Measurements from ENCODE around the gene BBC3. TPM values are rescaled to one million over a fixed set of nuclear protein-coding genes. Genes with fewer than 3 reads are reported as not detected.

The BBC3 gene
- total and polyA plus RNA-seq, 4 experiments from 2014 or later: 3.7 to 32.2 (median 20.0) TPM

- Histone ChIP-seq H3K27ac (ENCODE audit: low read depth, low read length) (no peak overlapping the region), H3K4me3 (ENCODE audit: low read length in 2 of 2) (no peak overlapping the region), H3K27me3 (ENCODE audit: insufficient read depth, low read length) (no peaks in the 10 kb centered on the region), H3K36me3 (ENCODE audit: insufficient read depth, low read length) (peaks cover 31% of the 10 kb centered on the region), H3K4me1 (ENCODE audit: insufficient read depth, low read length) (no peaks in the 10 kb centered on the region), H3K9me3 (ENCODE audit: control insufficient read depth in 1 of 2, low read length in 2 of 2) (no peaks in the 10 kb centered on the region)
- H3K27me3 Mint-ChIP-seq: no peaks in the 10 kb centered on the region
- peaks cover 34 to 55% of the 10 kb centered on the region in 2 donors for H3K36me3 Mint-ChIP-seq
- H3K27ac Mint-ChIP-seq: peak overlapping the region in 2 of 7 donors; percentile 10 to 26
- CTCF ChIA-PET (ENCODE audit: partially characterized antibody): interaction anchor here (0.7 to 6.6 kb wide), 3 partner anchors 8 to 44 kb away, joined by 3 to 29 read pairs (median 3); no protein-coding TSS in a partner anchor
- no peak for DNase-seq
- no peak overlapping the region for H3K4me3 Mint-ChIP-seq
- peaks cover 2 to 12% (median 9%) of the 10 kb centered on the region in 4 donors for H3K4me1 Mint-ChIP-seq
- no peaks in the 10 kb centered on the region for H3K9me3 Mint-ChIP-seq
- intact Hi-C loops (cut with micrococcal nuclease): no loop called here
- POLR2A ChIA-PET (ENCODE audit: partially characterized antibody): no interaction called here
Measured at GRCh38 chr19:47203254-47203653, 27.7 kb downstream of the BBC3 start.

DNA sequence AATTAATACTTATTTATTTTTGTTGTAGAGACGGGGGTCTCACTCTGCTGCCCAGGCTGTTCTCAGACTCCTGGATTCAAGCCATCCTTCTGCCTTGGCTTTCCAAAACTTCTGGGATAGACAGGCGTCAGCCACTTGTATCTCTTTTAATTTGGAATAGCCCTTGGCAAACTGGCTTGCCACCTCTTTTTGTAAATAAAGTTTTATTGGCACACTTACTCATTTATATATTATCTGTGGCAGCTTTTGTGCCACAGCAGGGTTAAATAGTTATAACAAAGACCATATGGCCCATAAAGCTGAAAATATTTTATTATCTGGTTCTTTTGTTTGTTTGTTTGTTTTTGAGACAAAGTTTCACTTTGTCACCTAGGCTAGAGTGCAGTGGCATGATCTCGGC, 30.5 kb downstream of the BBC3 start:
- peaks cover 35 to 44% of the 10 kb centered on the region in 2 donors for H3K36me3 Mint-ChIP-seq

DNA sequence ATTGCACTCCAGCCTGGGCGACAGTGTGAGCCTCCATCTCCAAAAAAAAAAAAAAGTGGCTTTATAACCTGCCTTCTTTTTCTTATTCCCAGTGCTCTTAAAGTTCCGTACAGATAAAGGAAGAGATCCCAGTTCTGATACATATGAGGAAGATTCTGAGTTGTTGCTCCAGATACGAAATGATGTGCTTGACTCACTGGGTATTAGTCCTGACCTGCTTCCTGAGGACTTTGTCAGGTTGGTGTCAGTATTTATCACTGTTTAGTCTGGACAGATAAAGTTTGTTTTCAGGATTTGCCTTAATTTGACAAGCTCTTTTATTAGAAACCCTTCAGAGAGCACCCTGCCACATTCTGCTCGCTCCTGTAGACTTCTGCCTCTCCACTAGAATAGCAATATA, 33.9 kb downstream of the BBC3 start:
- peaks cover 0 to 11% (median 9%) of the 10 kb centered on the region in 4 donors for H3K4me1 Mint-ChIP-seq
- H3K9me3 Mint-ChIP-seq: no peaks in the 10 kb centered on the region
- Histone ChIP-seq H3K27me3 (ENCODE audit: insufficient read depth, low read length) (no peaks in the 10 kb centered on the region), H3K36me3 (ENCODE audit: insufficient read depth, low read length) (no peaks in the 10 kb centered on the region), H3K4me1 (ENCODE audit: insufficient read depth, low read length) (peaks cover 9% of the 10 kb centered on the region), H3K9me3 (ENCODE audit: control insufficient read depth in 1 of 2, low read length in 2 of 2) (no peaks in the 10 kb centered on the region), H3K27ac (ENCODE audit: low read depth, low read length) (no peak overlapping the region), H3K4me3 (ENCODE audit: low read length in 2 of 2) (no peak overlapping the region)
- H3K27ac Mint-ChIP-seq: peak overlapping the region in 2 of 7 donors; percentile 12 to 35
- POLR2A ChIA-PET (ENCODE audit: partially characterized antibody): no interaction called here
- H3K36me3 Mint-ChIP-seq: peaks cover 22 to 28% of the 10 kb centered on the region in 2 donors
- no peak overlapping the region for H3K4me3 Mint-ChIP-seq
- CTCF ChIA-PET (ENCODE audit: partially characterized antibody): interaction anchor here (1.5 to 1.8 kb wide), 2 partner anchors 11 to 47 kb away, joined by 4 to 6 read pairs; no protein-coding TSS in a partner anchor
- intact Hi-C loops (cut with micrococcal nuclease): no loop called here
- H3K27me3 Mint-ChIP-seq: no peaks in the 10 kb centered on the region
- DNase-seq: no peak

More for the DNA sequence above, 30.5 kb downstream of the BBC3 start:
- Histone ChIP-seq H3K36me3 (ENCODE audit: insufficient read depth, low read length) (peaks cover 17% of the 10 kb centered on the region), H3K4me1 (ENCODE audit: insufficient read depth, low read length) (no peaks in the 10 kb centered on the region), H3K4me3 (ENCODE audit: low read length in 2 of 2) (no peak overlapping the region), H3K9me3 (ENCODE audit: control insufficient read depth in 1 of 2, low read length in 2 of 2) (no peaks in the 10 kb centered on the region), H3K27ac (ENCODE audit: low read depth, low read length) (no peak overlapping the region), H3K27me3 (ENCODE audit: insufficient read depth, low read length) (no peaks in the 10 kb centered on the region)
- Mint-ChIP-seq H3K27ac (no peak overlapping the region), H3K4me3 (no peak overlapping the region), H3K9me3 (no peaks in the 10 kb centered on the region), H3K27me3 (no peaks in the 10 kb centered on the region), H3K4me1 (peaks cover 0 to 14% (median 7%) of the 10 kb centered on the region in 4 donors)
- no peak for DNase-seq
- intact Hi-C loops (cut with micrococcal nuclease): no loop called here
- CTCF ChIA-PET (ENCODE audit: partially characterized antibody): interaction anchor here (0.8 to 6.6 kb wide), 5 partner anchors 11 to 47 kb away, joined by 3 to 29 read pairs (median 5); no protein-coding TSS in a partner anchor
- POLR2A ChIA-PET (ENCODE audit: partially characterized antibody): interaction anchor here (0.8 kb wide), 1 partner anchor 10 kb away, joined by 3 read pairs; no protein-coding TSS in a partner anchor

DNA sequence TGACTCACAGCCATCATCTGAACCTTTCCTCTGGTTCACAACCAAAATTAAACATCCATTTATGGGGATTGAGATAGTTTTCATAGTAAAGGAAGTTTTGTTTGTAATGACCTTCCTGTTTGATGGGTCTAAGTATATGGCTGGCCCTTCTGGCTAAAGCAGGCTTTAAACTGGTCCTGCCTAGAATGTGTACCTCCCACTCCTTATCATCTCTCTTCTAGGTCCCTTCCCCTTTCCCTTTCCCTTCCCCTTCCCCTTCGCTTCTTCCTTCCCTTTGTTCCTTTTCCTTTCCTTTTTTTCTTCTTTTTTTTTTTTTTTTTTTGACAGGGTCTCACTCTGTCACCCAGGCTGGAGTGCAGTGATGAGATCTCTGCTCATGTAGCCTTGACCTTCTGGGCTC, 35.6 kb downstream of the BBC3 start:
- no peaks in the 10 kb centered on the region for H3K27me3 Mint-ChIP-seq
- H3K9me3 Mint-ChIP-seq: no peaks in the 10 kb centered on the region
- peak overlapping the region in 3 of 7 donors; percentile 59 to 78 (median 63) for H3K27ac Mint-ChIP-seq
- H3K4me3 Mint-ChIP-seq: no peak overlapping the region
- H3K9me3 ChIP-seq (ENCODE audit: control insufficient read depth in 1 of 2, low read length in 2 of 2): no peaks in the 10 kb centered on the region
- CTCF ChIA-PET (ENCODE audit: partially characterized antibody): no interaction called here
- peaks cover 22 to 23% of the 10 kb centered on the region in 2 donors for H3K36me3 Mint-ChIP-seq
- H3K4me1 Mint-ChIP-seq: peaks cover 4 to 22% (median 15%) of the 10 kb centered on the region in 4 donors
- H3K4me3 ChIP-seq (ENCODE audit: low read length in 2 of 2): no peak overlapping the region
- peaks cover 21% of the 10 kb centered on the region for H3K4me1 ChIP-seq (ENCODE audit: insufficient read depth, low read length)
- H3K27me3 ChIP-seq (ENCODE audit: insufficient read depth, low read length): no peaks in the 10 kb centered on the region
- POLR2A ChIA-PET (ENCODE audit: partially characterized antibody): no interaction called here
- intact Hi-C loops (cut with micrococcal nuclease): no loop called here
- no peaks in the 10 kb centered on the region for H3K36me3 ChIP-seq (ENCODE audit: insufficient read depth, low read length)
- no peak overlapping the region for H3K27ac ChIP-seq (ENCODE audit: low read depth, low read length)
- no peak for DNase-seq

DNA sequence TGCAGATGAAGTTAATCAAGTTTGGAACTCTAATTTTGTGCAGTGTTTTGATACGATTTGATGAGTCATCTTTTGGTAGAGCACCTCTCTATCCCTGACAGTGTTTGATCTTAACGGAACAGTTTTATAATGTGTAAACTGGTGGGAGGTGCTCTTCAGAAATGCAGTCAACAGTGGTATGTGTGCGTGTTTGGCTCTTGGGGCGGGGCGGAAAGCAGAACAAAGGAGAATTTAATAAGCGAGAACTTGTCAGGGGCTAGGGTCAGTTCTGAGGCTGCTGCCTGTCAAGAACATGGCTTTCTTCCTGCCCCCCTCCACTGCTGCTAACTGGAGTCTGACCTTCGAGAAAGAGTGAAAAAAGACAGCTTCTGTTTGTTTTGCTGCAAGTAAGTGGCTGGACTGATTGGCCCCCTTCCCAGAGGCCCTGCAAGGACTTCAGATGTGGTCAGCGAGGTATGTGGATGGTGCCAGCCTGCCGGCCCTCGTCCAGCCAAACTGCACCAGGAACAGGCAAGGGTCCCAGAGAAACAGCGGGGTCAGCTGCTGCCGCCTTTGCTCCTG, 40.8 kb downstream of the BBC3 start:
- Histone ChIP-seq H3K27ac (ENCODE audit: low read depth, low read length) (peak overlapping the region; percentile 47), H3K9me3 (ENCODE audit: control insufficient read depth in 1 of 2, low read length in 2 of 2) (no peaks in the 10 kb centered on the region), H3K36me3 (ENCODE audit: insufficient read depth, low read length) (no peaks in the 10 kb centered on the region), H3K4me3 (ENCODE audit: low read length in 2 of 2) (no peak overlapping the region), H3K27me3 (ENCODE audit: insufficient read depth, low read length) (no peaks in the 10 kb centered on the region), H3K4me1 (ENCODE audit: insufficient read depth, low read length) (peaks cover 72% of the 10 kb centered on the region)
- Mint-ChIP-seq H3K4me3 (peak overlapping the region in 7 of 8 donors; percentile 5 to 81 (median 56)), H3K9me3 (no peaks in the 10 kb centered on the region), H3K27ac (peak overlapping the region; percentile 62 to 94 (median 85)), H3K36me3 (peaks cover 7 to 8% of the 10 kb centered on the region in 2 donors), H3K4me1 (peaks cover 40 to 71% (median 48%) of the 10 kb centered on the region in 4 donors), H3K27me3 (no peaks in the 10 kb centered on the region)
- ChIA-PET POLR2A (ENCODE audit: partially characterized antibody) (interaction anchor here (0.7 to 9.3 kb wide), 7 partner anchors 11 to 54 kb away, joined by 3 to 140 read pairs (median 6); no protein-coding TSS in a partner anchor), CTCF (ENCODE audit: partially characterized antibody) (interaction anchor here (1.0 to 2.1 kb wide), 6 partner anchors 11 to 54 kb away, joined by 3 to 8 read pairs (median 6); no protein-coding TSS in a partner anchor)
- intact Hi-C loops (cut with micrococcal nuclease): no loop called here
- peak; percentile 60 to 78 (median 64) for DNase-seq

DNA sequence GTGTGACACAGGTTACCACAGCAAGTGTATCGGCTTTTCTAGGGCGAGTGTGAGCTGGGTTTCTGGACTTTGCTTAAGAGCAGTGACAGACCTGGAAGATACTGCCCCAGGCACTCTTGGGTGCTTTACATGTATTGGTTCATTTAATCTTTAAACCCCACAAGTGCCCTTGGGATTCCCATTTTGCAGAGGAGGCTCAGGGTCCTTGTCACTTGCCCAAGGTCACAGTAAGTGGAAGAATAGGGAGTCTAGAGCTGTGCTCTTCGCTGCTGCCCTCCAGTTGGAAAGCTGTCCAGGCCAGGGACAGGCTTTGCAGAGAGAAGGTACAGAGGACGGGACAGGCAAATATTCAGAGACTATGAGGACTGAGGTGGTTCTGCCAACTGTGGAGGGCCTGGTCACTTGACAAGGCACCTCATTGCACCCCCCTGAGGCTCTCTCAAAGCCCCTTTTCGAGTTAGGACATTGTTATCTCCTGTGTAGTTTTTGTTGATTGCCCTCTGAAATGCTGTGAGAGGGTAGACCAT, 42.4 kb downstream of the BBC3 start:
- Histone ChIP-seq H3K27me3 (ENCODE audit: insufficient read depth, low read length) (no peaks in the 10 kb centered on the region), H3K9me3 (ENCODE audit: control insufficient read depth in 1 of 2, low read length in 2 of 2) (no peaks in the 10 kb centered on the region), H3K36me3 (ENCODE audit: insufficient read depth, low read length) (no peaks in the 10 kb centered on the region), H3K4me1 (ENCODE audit: insufficient read depth, low read length) (peaks cover 83% of the 10 kb centered on the region), H3K4me3 (ENCODE audit: low read length in 2 of 2) (no peak overlapping the region), H3K27ac (ENCODE audit: low read depth, low read length) (no peak overlapping the region)
- Mint-ChIP-seq H3K36me3 (peaks cover 10% of the 10 kb centered on the region in 2 donors), H3K27me3 (no peaks in the 10 kb centered on the region), H3K27ac (peak overlapping the region; percentile 14 to 94 (median 80)), H3K9me3 (no peaks in the 10 kb centered on the region), H3K4me1 (peaks cover 41 to 80% (median 51%) of the 10 kb centered on the region in 4 donors), H3K4me3 (peak overlapping the region in 4 of 8 donors; percentile 0 to 36 (median 26))
- ChIA-PET POLR2A (ENCODE audit: partially characterized antibody) (interaction anchor here (1.2 to 9.3 kb wide), 7 partner anchors 11 to 75 kb away, joined by 3 to 140 read pairs (median 29); partner anchors contain the start of gene ZC3H4), CTCF (ENCODE audit: partially characterized antibody) (interaction anchor here (1.0 to 5.0 kb wide), 6 partner anchors 23 to 58 kb away, joined by 4 to 74 read pairs (median 47); partner anchors contain the start of gene SAE1)
- intact Hi-C loops (cut with micrococcal nuclease): loop anchor here (5.0 kb wide), 1 partner anchor 39 kb away; no protein-coding TSS in a partner anchor
- no peak for DNase-seq

GRCh38 chr19:47187797-47188196, 43.2 kb downstream of the BBC3 start:
- H3K9me3 ChIP-seq (ENCODE audit: control insufficient read depth in 1 of 2, low read length in 2 of 2): no peaks in the 10 kb centered on the region
- Mint-ChIP-seq H3K27me3 (no peaks in the 10 kb centered on the region), H3K36me3 (peaks cover 12 to 14% of the 10 kb centered on the region in 2 donors), H3K4me3 (peak overlapping the region in 5 of 8 donors; percentile 6 to 43 (median 31)), H3K9me3 (no peaks in the 10 kb centered on the region), H3K4me1 (peaks cover 43 to 83% (median 56%) of the 10 kb centered on the region in 4 donors), H3K27ac (peak overlapping the region; percentile 76 to 94 (median 92))
- peak overlapping the region; percentile 68 for H3K27ac ChIP-seq (ENCODE audit: low read depth, low read length)
- CTCF ChIA-PET (ENCODE audit: partially characterized antibody): interaction anchor here (0.7 to 5.0 kb wide), 14 partner anchors 10 to 69 kb away, joined by 3 to 74 read pairs (median 16); partner anchors contain the start of genes CCDC9 and SAE1
- H3K4me1 ChIP-seq (ENCODE audit: insufficient read depth, low read length): peaks cover 87% of the 10 kb centered on the region
- no peaks in the 10 kb centered on the region for H3K36me3 ChIP-seq (ENCODE audit: insufficient read depth, low read length)
- H3K27me3 ChIP-seq (ENCODE audit: insufficient read depth, low read length): no peaks in the 10 kb centered on the region
- DNase-seq: peak in 2 of 5 donors; percentile 13 to 15
- POLR2A ChIA-PET (ENCODE audit: partially characterized antibody): interaction anchor here (0.7 to 9.3 kb wide), 13 partner anchors 10 to 74 kb away, joined by 3 to 140 read pairs (median 14); partner anchors contain the start of genes CCDC9, SAE1 and ZC3H4
- no peak overlapping the region for H3K4me3 ChIP-seq (ENCODE audit: low read length in 2 of 2)
- intact Hi-C loops (cut with micrococcal nuclease): loop anchor here (5.0 kb wide), 1 partner anchor 40 kb away; no protein-coding TSS in a partner anchor

Data from CD4-positive, alpha-beta memory T cell (primary cell).